ENCODE data around the gene UBC.
A peak's percentile ranks its signal among the peaks of the same experiment; 100 is the strongest.
"Not testable (repeated sequence)": the region's sequence is repeated elsewhere in the genome, so short reads cannot be mapped to it uniquely, and the experiment has no call there.

Gene UBC

GRCh38 chr12:124913474-124914391 lies 717 bp downstream of the UBC start:
- DNase-seq, result peak; percentile 90 to 92

- DNase-seq, result not testable (repeated sequence)
Observed at GRCh38 chr12:124912529-124913287, 1.7 kb downstream of the UBC start.

DNA sequence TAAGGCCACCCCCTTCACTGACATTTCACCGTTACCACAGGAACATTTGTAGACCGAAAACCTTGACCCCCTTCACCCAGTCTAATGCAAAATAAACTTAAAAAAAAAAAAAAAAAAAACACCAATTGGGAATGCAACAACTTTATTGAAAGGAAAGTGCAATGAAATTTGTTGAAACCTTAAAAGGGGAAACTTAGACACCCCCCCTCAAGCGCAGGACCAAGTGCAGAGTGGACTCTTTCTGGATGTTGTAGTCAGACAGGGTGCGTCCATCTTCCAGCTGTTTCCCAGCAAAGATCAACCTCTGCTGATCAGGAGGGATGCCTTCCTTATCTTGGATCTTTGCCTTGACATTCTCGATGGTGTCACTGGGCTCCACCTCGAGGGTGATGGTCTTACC lies 2.9 kb downstream of the UBC start:
- not testable (repeated sequence) for DNase-seq

- no peak for DNase-seq
Observed at GRCh38 chr12:124910561-124911478, 3.6 kb downstream of the UBC start.

DNA sequence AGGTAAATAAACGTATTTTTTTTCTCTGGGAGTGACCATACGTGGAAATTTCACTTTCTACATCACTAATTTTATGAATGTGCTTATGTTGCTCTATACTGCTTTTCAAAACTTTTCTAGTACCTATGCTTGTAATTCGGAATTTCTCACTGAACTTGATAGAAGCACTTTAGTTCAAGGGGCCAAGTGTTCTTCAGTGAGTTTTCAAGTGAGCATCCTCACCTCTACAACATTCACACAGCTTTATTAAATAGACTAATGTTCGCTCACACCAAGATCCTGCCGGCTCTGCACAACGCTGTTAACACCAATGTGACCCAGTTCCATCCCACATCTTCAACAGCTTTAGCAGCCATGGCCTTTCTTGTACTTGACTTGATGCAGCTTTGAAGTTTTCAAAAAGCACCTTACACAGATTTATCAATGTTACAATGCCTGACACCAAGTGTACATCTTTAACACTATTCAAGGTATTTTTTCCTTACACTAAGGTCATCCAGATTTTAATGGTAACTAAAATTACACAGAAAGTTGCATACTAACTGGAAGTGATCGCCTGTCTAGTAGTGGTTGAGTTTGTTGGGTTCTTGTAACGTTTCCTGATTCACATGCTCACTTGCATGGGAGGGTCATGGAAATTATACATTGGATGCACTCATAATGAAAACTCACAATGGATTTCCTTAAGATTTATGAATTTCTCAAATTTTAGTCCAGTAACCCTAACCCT lies 4.5 kb downstream of the UBC start:
- DNase-seq, result no peak

- peak; percentile 90 to 95 for DNase-seq
Observed at GRCh38 chr12:124906606-124907261, 7.7 kb downstream of the UBC start.

GRCh38 chr12:124904306-124905098 lies 9.9 kb downstream of the UBC start:
- no peak for DNase-seq

GRCh38 chr12:124902916-124903315 lies 11.5 kb downstream of the UBC start:
- no peak for DNase-seq

DNA sequence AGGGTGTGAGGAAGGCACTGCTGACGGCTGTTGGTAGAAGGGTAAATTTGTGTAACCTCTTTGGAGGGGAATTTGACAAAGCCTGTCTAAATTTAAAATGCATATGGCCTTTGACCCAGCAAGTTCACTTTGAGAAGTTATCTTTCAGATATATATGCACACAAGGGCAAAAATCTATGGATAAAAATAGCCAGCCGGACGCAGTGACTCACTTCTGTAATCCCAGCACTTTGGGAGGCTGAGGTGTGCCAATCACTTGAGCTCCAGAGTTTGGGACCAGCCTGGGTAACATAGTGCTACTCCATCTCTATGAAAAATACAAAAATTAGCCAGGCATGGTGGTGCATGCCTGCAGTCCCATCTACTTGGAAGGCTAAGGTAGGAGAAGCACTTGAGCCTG lies 13.4 kb downstream of the UBC start:
- DNase-seq, result no peak

DNA sequence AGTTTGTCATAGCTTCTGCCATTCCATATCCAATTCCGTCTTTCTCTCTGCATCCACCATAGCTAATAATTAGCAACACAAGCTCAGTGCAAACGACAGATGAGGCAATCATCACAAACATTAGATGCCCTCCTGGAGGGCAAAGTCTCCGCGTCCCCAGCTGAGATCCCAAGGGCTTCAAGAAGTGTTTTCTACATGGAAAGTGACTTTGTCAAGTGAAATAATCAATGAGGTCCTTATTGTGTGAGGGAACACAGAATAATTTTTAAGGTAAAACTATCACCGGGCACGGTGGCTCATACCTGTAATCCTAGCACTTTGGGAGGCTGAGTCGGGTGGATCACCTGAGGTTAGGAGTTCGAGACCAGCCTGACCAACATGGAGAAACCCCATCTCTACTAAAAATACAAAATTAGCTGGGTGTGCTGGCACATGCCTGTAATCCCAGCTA lies 14.1 kb downstream of the UBC start:
- not testable (repeated sequence) for DNase-seq

DNA sequence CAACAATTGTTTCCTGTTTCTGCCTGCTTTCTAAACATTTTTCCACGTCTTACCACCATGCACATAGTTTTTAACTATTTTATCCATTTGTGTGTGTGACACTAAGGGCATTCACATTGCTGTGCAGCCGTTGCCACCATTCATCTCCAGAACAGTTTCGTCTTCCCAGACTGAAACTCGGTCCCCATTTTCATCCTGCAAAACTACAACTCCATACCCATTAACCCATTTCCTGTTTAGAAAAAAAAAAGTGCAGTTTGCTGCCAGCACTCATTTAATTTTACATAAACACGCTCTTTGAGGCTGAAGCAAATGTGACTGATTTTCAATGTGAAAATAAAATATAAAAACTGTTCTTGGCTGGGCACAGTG lies 15.5 kb downstream of the UBC start:
- no peak for DNase-seq

- DNase-seq, result peak in 1 of 2 donors; percentile 54
Observed at GRCh38 chr12:124898200-124898922, 16.1 kb downstream of the UBC start.

DNA sequence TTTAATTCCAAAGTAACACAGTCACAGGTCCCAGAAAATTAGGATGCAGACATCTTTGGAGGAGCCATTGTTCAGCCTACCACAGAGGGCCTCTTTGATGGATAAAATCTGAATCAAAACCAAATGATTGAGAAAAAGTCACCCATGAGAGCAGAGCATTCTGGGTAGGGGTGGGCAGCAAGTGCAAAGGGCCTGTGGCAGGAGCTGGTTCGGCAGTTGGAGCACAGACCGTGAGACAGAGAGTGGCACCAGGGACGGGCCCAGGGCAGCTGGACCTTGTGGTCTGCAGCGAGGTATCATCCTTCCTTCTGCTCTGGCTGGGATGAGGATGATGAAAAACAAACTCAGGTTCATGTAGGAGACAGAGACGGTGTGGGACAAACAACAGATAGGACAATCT lies 18.0 kb downstream of the UBC start:
- no peak for DNase-seq

- no peak for DNase-seq
Observed at GRCh38 chr12:124893792-124894516, 20.5 kb downstream of the UBC start.

GRCh38 chr12:124888260-124888659 lies 26.2 kb downstream of the UBC start:
- no peak for DNase-seq

GRCh38 chr12:124887766-124888165 lies 26.7 kb downstream of the UBC start:
- DNase-seq, result not testable (repeated sequence)

- no peak for DNase-seq
Observed at GRCh38 chr12:124884587-124885438, 29.6 kb downstream of the UBC start.
